ENCODE results near the gene C17orf78. TPM values are rescaled to one million over a fixed set of nuclear protein-coding genes. Genes with fewer than 3 reads are reported as not detected.

The C17orf78 gene
- total and polyA plus RNA-seq, 2 of the 8 experiments (the other 6 are each of a cell fraction or from before 2014, with no cell fraction given) = not detected

- TF ChIP-seq EZH2 (IDR thresholded peaks at IDR 0.05; ENCODE audit: low read depth, low read length, severe bottlenecking) (no peak), KDM5A (IDR thresholded peaks at IDR 0.05; ENCODE audit: low read length) (no peak), SRF (IDR thresholded peaks at IDR 0.05; ENCODE audit: low read depth, low read length) (no peak), JUND (IDR thresholded peaks at IDR 0.05; ENCODE audit: low read length) (no peak)
These were observed 33.2 kb upstream of the C17orf78 start (continued) for GRCh38 chr17:37342589-37342988.

All from H1 (cell line).